GM23338 (cell line): ENCODE measurements around the gene FAM229B. TPM values are rescaled to one million over a fixed set of nuclear protein-coding genes. Genes with fewer than 3 reads are reported as not detected.

Experiments used
- ATAC-seq: fragments of 200-7000 bp; cut with Tn5 transposase; 3 replicates; pipeline ENCODE4 v1.9.1; 2020
- DNase-seq: peaks from one replicate; pipeline ENCODE4 v3.0.0-alpha.2; 2015; ENCODE audit warnings: low spot score
- H2AFZ ChIP-seq: fragments of 200-600 bp; sonication (generic); 2 replicates; pipeline ENCODE4 v1.8.0; 2016; ENCODE audit warnings: antibody characterized with exemption, mild to moderate bottlenecking, moderate library complexity
- H3F3A ChIP-seq: fragments of 200-600 bp; sonication (generic); replicated peaks from 2 replicates; pipeline ENCODE4 v1.8.0; 2017; ENCODE audit warnings: antibody characterized with exemption, mixed run types, low read depth
- H3K27ac ChIP-seq: fragments of 200-600 bp; sonication (generic); 2 replicates; pipeline ENCODE4 v1.6.1; 2016; ENCODE audit warnings: low read depth
- H3K27me3 ChIP-seq: fragments of 200-600 bp; sonication (generic); 2 replicates; pipeline ENCODE4 v1.8.0; 2016; ENCODE audit warnings: mild to moderate bottlenecking, mixed run types, moderate library complexity; ENCODE audit not compliant: insufficient read depth
- H3K36me3 ChIP-seq: fragments of 200-600 bp; sonication (generic); 2 replicates; pipeline ENCODE4 v1.8.0; 2016; ENCODE audit warnings: mild to moderate bottlenecking; ENCODE audit not compliant: insufficient read depth
- H3K4me1 ChIP-seq: fragments of 200-600 bp; sonication (generic); 2 replicates; pipeline ENCODE4 v1.8.0; 2016; ENCODE audit warnings: mild to moderate bottlenecking, moderate library complexity; ENCODE audit not compliant: insufficient read depth
- H3K4me2 ChIP-seq: fragments of 200-600 bp; sonication (generic); 2 replicates; pipeline ENCODE4 v1.7.1; 2017; ENCODE audit warnings: mixed run types
- H3K4me3 ChIP-seq: fragments of 200-600 bp; sonication (generic); 2 replicates; pipeline ENCODE4 v1.6.1; 2016; ENCODE audit warnings: mixed run types
- H3K79me2 ChIP-seq: fragments of 200-600 bp; sonication (generic); replicated peaks from 2 replicates; pipeline ENCODE4 v1.8.0; 2017; ENCODE audit warnings: mild to moderate bottlenecking; ENCODE audit not compliant: insufficient read depth
- H3K9me2 ChIP-seq: fragments of 200-600 bp; sonication (generic); 2 replicates; pipeline ENCODE4 v1.8.0; 2017; ENCODE audit not compliant: insufficient read depth
- H4K20me1 ChIP-seq: fragments of 200-600 bp; sonication (generic); replicated peaks from 2 replicates; pipeline ENCODE4 v1.8.0; 2017; ENCODE audit warnings: mild to moderate bottlenecking; ENCODE audit not compliant: insufficient read depth
- H3K27ac Mint-ChIP-seq: 2 replicates; pipeline ENCODE4 v1.8.0; 2020; ENCODE audit warnings: inconsistent platforms, mild to moderate bottlenecking, moderate library complexity, mixed read lengths
- H3K27me3 Mint-ChIP-seq: 3 replicates; pipeline ENCODE4 v1.8.0; 2022; ENCODE audit warnings: low read depth, mild to moderate bottlenecking, moderate library complexity, mixed read lengths, inconsistent platforms; ENCODE audit not compliant: insufficient read depth, poor library complexity
- H3K36me3 Mint-ChIP-seq: 3 replicates; pipeline ENCODE4 v1.8.0; 2021; ENCODE audit warnings: low read depth, mild to moderate bottlenecking, inconsistent platforms, moderate library complexity, mixed read lengths
- H3K4me1 Mint-ChIP-seq: 3 replicates; pipeline ENCODE4 v1.8.0; 2020; ENCODE audit warnings: mild to moderate bottlenecking, inconsistent platforms, mixed read lengths
- H3K4me3 Mint-ChIP-seq: 3 replicates; pipeline ENCODE4 v1.8.0; 2021; ENCODE audit warnings: moderate library complexity, mild to moderate bottlenecking, inconsistent platforms, mixed read lengths
- H3K9me3 Mint-ChIP-seq: 3 replicates; pipeline ENCODE4 v1.8.0; 2020; ENCODE audit warnings: moderate library complexity, mild to moderate bottlenecking, inconsistent platforms, mixed read lengths
- CREB1 ChIP-seq: fragments of 250-450 bp; sonication (Bioruptor Pico); IDR thresholded peaks from 2 replicates; pipeline ENCODE4 v1.5.0; 2020; ENCODE audit warnings: low read depth, mild to moderate bottlenecking, moderate library complexity
- CTCF ChIP-seq, 2 experiments: fragments of 200-600 bp in 1 of 2; sonication (generic) in 1 of 2; conservative IDR thresholded peaks; 2 replicates each; pipeline versions ENCODE4 v1.5.1 to v1.6.1; 2016 to 2017; ENCODE audit warnings: antibody characterized with exemption in 2 of 2, low read depth in 2 of 2, mild to moderate bottlenecking in 2 of 2, moderate library complexity in 1 of 2
- ETS1 ChIP-seq: IDR thresholded peaks from 2 replicates; pipeline ENCODE4 v1.6.1; 2016; ENCODE audit warnings: antibody characterized with exemption
- EZH2 ChIP-seq: fragments of 200-600 bp; sonication (generic); IDR thresholded peaks from one replicate; pipeline ENCODE4 v1.8.0; 2017; ENCODE audit warnings: antibody characterized with exemption, mild to moderate bottlenecking, low read depth; ENCODE audit not compliant: unreplicated experiment
- EZH2phosphoT487 ChIP-seq: fragments of 200-600 bp; sonication (generic); IDR thresholded peaks from one replicate; pipeline ENCODE4 v1.8.1; 2018; ENCODE audit warnings: antibody characterized with exemption; ENCODE audit not compliant: unreplicated experiment
- JUNB ChIP-seq: IDR thresholded peaks from one replicate; pipeline ENCODE4 v1.6.1; 2016; ENCODE audit warnings: antibody characterized with exemption; ENCODE audit not compliant: unreplicated experiment
- NANOG ChIP-seq: IDR thresholded peaks from 2 replicates; pipeline ENCODE4 v1.6.1; 2016; ENCODE audit warnings: antibody characterized with exemption, borderline replicate concordance
- POLR2AphosphoS5 ChIP-seq: IDR thresholded peaks from 2 replicates; pipeline ENCODE4 v1.6.1; 2016; ENCODE audit warnings: antibody characterized with exemption, low read depth
- REST ChIP-seq: IDR thresholded peaks from one replicate; pipeline ENCODE4 v1.6.1; 2018; ENCODE audit warnings: antibody characterized with exemption; ENCODE audit not compliant: unreplicated experiment
- STAT1 ChIP-seq: IDR thresholded peaks from one replicate; pipeline ENCODE4 v1.6.1; 2016; ENCODE audit warnings: antibody characterized with exemption; ENCODE audit not compliant: unreplicated experiment
- ZNF114 ChIP-seq: fragments of 250-450 bp; sonication (Bioruptor Pico); IDR thresholded peaks from 2 replicates; pipeline ENCODE4 v1.5.0; 2020; ENCODE audit warnings: mild to moderate bottlenecking, moderate library complexity
- ZNF331 ChIP-seq: fragments of 250-450 bp; sonication (Bioruptor Pico); IDR thresholded peaks from 2 replicates; pipeline ENCODE4 v1.5.0; 2020; ENCODE audit warnings: low read depth, mild to moderate bottlenecking, moderate library complexity
- ZNF462 ChIP-seq: fragments of 250-450 bp; sonication (Bioruptor Pico); IDR thresholded peaks from 2 replicates; pipeline ENCODE4 v1.5.0; 2020; ENCODE audit warnings: mild to moderate bottlenecking, moderate library complexity
- polyA plus RNA-seq: library from polyadenylated mRNA; unstranded; fragments of >200 nt; fragmentation: Nextera tagmentation; extraction: Ambion mirVana; gene quantifications from 2 replicates; pipeline ENCODE4 v1.2.1, GENCODE V29; 2016
- total RNA-seq: library from RNA; depleted of rRNA; stranded (reverse); fragments of >200 nt; shearing (Covaris generic); gene quantifications from 2 replicates; pipeline ENCODE4 v1.2.3, GENCODE V29; 2014

FAM229B gene
- total and polyA plus RNA-seq, 2 experiments from 2014 or later = 4.4 to 32.9 TPM

- no peaks in the 10 kb centered on the region for H3K9me3 Mint-ChIP-seq
- H3K4me1 Mint-ChIP-seq = no peaks in the 10 kb centered on the region; the same call in 2 of the 3 replicates
- no peak overlapping the region for H2AFZ ChIP-seq
- no peak overlapping the region for H3K4me2 ChIP-seq
- no peaks in the 10 kb centered on the region for H3F3A ChIP-seq
- no peaks in the 10 kb centered on the region for H4K20me1 ChIP-seq
- H3K36me3 ChIP-seq = no peaks in the 10 kb centered on the region
- H3K27ac ChIP-seq = no peak overlapping the region
- no peak overlapping the region for H3K4me3 ChIP-seq
- H3K4me1 ChIP-seq = no peaks in the 10 kb centered on the region
- H3K79me2 ChIP-seq = no peaks in the 10 kb centered on the region
- H3K9me2 ChIP-seq = no peaks in the 10 kb centered on the region
- no peaks in the 10 kb centered on the region for H3K36me3 Mint-ChIP-seq
- no peaks in the 10 kb centered on the region for H3K27me3 ChIP-seq
- no peak overlapping the region for H3K4me3 Mint-ChIP-seq
- DNase-seq (no peak), ATAC-seq (peak; percentile 44; the same call in 2 of the 3 replicates)
- H3K27ac Mint-ChIP-seq = no peak overlapping the region
- TF ChIP-seq CREB1 (CRISPR knock-in tag) = no peak
- no peak; a peak in 1 of 4 replicates for TF ChIP-seq CTCF (conservative IDR thresholded peaks at IDR 0.05; ENCODE audit: low read depth in 2 of 2)
- TF ChIP-seq EZH2phosphoT487 = no peak
- TF ChIP-seq EZH2 = no peak
- no peak for TF ChIP-seq ZNF114
- no peak for TF ChIP-seq JUNB
- no peak for TF ChIP-seq POLR2AphosphoS5
- no peak for TF ChIP-seq ETS1
- no peak for TF ChIP-seq ZNF331
- no peak for TF ChIP-seq NANOG
- no peak for TF ChIP-seq ZNF462
- no peak for TF ChIP-seq STAT1
- no peak for TF ChIP-seq REST
- no peaks in the 10 kb centered on the region for H3K27me3 Mint-ChIP-seq
Measured at GRCh38 chr6:112150363-112150762, 63.0 kb downstream of the FAM229B start.
